Activated CD8-positive, alpha-beta memory T cell treated with anti-CD3 and anti-CD28 coated beads, Interleukin-2, amount 50 U/mL, for 1 hour (primary cell): ENCODE measurements around the gene FKBP5.
A peak's percentile ranks its signal among the peaks of the same experiment; 100 is the strongest.
"Not testable (repeated sequence)": the region's sequence is repeated elsewhere in the genome, so short reads cannot be mapped to it uniquely, and the experiment has no call there.

Experiments used
- DNase-seq: peaks from one replicate; pipeline ENCODE4 v3.0.0-alpha.2; 2020; ENCODE audit errors: extremely low read depth

The FKBP5 gene

DNA sequence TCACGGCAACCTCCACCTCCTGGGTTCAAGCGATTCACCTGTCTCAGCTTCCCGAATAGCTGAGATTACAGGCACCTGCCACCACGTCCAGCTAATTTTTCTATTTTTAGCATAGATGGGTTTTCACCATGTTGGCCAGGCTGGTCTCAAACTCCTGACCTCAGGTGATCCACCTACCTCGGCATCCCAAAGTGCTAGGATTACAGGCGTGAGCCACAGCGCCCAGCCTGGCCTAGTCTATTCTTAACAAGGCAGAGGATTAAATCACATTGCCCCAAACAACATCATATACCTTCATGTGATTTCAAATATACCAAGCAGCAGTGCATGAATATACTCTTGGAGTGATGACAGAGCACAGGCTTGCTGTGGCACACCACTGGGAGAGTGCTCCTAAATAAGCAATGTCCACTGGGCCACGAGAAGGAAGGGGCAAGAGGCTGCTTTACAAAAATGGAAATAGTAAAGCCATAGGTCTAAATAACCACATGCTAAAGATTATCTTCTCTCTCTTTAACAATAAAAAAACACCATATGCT lies 99.4 kb downstream of the FKBP5 start:
- DNase-seq = no peak

- DNase-seq = no peak
Measured at GRCh38 chr6:35587167-35587566, 101.5 kb downstream of the FKBP5 start.

- no peak for DNase-seq
Measured at GRCh38 chr6:35586542-35586941, 102.2 kb downstream of the FKBP5 start.

DNA sequence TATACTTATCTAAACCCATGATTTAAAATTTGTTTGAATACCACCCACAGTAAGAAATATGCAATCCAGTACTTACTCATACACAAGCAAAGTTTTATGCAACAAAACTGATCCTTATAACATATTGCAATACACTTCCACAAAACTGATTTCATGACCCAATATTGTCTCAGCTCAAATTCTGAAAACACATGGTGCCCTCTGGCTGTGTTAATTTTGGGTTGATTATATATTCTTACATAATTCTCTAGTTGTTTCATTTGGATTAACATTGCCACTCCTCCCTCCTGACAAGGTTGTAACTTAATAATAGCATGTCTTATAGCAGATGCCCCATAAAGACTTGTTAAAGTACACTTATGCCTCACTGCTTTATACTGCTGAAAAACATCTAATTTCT lies 103.1 kb downstream of the FKBP5 start:
- DNase-seq = no peak

DNA sequence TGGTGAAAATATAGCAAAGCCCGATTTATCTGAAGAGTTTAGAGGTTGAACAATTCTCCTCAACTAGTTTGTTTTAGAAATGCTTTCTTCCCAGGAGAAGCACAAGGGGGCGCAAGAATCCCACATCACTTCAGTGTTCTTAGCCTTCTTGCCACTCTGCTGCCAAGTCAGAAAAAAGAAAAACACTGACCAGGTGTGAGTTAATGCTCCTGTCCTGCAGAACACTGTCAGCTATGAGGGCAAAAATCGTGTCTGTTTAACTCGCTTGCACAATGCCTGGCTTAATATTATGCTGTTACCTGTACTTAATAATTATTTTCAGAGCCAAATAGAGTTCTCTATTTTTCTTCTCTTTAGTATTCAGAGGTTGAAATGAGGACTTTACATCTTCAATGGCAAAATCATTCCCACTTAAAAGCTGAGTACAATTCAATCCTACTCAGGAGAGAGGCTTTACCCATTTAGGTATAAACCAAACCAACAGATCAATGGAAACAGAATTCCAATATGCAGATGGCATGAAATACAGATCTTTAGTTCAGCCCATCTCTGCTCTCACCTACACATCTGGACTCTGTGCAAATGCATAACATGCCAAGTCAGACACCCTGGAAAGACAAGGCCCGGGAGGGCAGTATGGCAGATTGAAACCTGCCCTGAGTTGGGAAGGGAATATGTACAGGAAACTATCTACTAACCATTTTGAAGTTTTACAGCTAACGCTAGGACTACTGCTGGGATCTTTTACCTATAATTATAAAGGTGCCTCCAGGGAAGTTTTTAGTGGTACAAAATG lies 104.6 kb downstream of the FKBP5 start:
- DNase-seq = peak; percentile 45

DNA sequence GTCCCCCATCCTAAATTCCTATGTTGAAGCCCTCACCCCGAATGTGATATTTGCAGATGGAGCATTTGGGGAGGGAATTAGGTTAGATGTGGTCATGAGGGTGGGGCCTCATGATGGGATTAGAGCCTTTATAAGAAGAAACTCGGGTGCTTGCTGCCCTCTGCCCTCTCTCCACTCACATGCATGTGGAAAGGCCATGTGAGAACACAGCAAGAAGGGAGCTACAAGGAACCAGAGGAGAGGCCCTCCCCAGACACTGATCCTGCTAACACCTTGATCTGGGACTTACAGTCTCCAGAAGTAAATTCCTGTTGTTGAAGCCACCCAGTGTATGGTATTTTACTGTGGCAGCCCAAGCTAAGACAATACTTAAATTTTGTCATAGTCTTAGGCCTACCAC lies 106.4 kb downstream of the FKBP5 start:
- DNase-seq = no peak

- DNase-seq = no peak
Measured at GRCh38 chr6:35581633-35582032, 107.1 kb downstream of the FKBP5 start.

GRCh38 chr6:35580836-35581235 lies 107.9 kb downstream of the FKBP5 start:
- no peak for DNase-seq

- DNase-seq = no peak
Measured at GRCh38 chr6:35576682-35577081, 112.0 kb downstream of the FKBP5 start.

GRCh38 chr6:35573495-35574110 lies 115.1 kb downstream of the FKBP5 start:
- DNase-seq = no peak

DNA sequence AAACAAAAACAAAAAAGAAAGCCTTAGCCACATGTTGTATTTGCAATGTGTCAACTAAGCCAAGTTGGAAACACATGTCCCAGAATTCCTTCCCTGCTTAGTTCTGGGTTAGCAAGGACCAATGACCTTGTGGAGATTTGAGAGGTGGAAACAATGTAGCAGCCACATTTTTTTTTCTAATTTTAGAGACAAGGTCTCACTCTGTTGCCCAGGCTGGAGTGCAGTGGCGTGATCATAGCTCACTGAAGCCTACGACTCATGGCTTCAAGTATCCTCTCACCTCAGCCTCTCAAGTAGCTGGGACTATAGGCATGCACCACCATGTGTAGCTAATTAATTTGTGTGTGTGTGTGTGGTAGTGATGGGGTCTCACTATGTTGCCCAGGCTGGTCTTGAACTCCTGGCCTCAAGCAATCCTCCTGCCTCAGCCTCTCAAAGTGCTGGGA lies 117.8 kb downstream of the FKBP5 start:
- not testable (repeated sequence) for DNase-seq

DNA sequence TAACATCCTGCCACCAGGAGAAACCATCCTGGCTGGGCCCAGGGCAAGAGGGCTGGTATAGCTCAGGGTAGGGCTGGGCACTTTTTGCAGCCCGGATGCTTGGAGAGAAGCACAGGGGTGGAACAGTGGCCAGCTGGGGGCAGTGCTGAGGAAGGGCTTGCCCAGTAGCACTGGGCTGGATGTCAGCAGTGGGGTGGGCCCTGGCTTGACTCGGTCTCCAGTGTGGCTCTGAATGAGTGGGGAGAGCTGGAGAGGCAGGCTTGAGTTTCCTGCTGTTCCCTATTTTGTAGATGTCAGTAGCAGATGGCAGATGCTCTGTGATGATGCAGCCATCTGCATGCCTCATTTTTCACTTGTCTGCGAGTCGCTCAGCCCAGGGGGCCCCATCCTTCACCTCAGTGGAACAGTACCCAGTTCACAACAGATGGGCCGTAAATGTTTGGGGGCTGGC lies 119.7 kb downstream of the FKBP5 start:
- DNase-seq = no peak

DNA sequence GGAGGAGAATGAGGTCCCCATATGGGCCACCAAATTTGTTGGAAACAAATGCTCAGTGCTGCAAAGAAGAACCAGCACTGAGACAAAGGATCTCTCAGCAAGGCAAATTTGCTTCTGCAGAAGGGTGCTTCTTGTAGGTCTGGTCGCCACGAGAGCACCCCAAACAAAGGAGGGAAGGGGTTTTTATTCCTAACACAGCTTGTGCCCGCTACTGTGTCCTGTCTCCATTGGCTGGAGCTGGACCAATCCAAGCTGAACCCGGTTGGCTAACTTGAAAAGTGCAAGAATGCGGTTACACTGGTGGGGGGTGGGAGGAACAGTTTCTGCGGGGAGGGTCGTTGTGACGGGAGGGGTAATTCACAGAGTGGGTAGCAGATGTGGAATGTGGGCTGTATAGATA lies 121.9 kb downstream of the FKBP5 start:
- no peak for DNase-seq

GRCh38 chr6:35564733-35565132 lies 124.0 kb downstream of the FKBP5 start:
- no peak for DNase-seq

GRCh38 chr6:35562060-35562459 lies 126.7 kb downstream of the FKBP5 start:
- no peak for DNase-seq

DNA sequence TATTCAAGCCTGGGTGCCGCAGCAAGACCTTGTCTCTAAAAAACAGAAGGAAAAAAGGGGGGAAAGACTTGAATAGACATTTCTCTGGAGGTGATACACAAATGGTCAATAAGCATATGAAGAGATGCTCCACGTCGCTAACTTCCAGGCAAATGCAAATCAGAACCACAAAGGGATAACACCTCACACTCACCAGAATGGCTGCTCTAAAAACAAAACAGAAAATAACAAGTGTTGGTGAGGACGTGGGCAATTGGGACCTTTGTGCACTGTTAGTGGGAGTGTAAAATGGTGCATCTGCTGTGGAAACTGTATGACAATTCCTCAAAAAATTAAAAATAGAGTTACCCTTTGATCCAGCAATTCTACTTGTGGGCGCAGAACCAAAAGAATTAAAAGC lies 127.6 kb downstream of the FKBP5 start:
- no peak for DNase-seq

- no peak for DNase-seq
Measured at GRCh38 chr6:35558571-35558970, 130.1 kb downstream of the FKBP5 start.

DNA sequence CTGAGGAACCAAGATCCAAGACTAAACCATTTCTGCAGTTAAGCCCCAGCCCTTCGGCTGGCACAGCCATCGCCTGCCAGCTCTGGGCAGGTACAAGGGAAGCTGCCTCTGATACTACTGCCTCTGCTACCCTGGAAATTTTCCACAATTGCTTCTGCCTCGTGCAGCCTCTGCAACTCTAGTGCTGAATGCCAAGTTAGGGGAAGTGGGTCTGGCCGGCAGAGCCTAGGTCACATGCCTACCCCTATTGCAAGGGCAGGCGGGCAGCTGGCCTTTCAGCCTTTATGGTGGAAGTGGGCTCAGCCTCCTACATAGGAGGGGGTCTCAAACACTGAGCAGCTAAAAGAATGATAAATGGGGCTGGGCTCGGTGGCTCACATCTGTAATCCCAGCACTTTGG lies 131.5 kb downstream of the FKBP5 start:
- DNase-seq = no peak

DNA sequence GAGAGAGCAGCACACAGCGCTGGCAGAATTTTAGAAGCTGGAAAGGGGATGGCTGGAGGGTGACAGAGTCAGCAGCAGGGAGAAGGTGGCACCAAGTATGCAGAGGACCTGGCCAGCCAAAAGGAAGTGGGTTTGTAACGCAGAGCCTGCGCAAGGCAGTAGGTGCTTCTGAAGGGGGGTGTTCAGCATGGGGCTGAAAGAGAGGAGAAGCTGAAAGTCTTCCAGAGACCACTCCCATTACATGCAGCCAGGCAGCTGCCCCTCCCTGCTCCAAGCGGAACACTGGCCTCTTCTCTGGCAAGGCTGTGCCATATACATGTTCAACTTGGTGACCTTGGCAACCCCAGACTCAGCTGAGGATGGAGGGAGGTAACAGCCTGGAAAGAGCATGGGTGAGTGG lies 133.9 kb downstream of the FKBP5 start:
- no peak for DNase-seq

DNA sequence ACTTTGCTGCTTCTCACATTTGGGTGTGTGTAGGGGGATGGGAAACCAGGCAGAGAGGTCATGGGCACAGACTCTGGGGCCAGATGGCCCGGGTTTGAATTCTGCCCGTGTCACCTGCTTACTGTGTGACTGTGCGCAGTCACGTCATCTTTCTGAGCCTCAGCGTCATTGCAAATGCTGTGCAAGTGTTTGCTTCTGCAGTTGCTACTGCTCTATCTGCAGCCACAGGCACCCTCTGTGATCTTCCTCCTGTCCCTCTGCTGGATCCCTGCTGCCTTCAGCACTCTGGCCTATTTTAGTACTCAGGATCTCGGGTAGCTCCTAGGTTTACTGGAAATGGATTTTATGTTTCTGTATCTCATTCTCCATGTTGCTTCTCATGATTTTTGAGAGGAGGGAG lies 135.4 kb downstream of the FKBP5 start:
- no peak for DNase-seq

DNA sequence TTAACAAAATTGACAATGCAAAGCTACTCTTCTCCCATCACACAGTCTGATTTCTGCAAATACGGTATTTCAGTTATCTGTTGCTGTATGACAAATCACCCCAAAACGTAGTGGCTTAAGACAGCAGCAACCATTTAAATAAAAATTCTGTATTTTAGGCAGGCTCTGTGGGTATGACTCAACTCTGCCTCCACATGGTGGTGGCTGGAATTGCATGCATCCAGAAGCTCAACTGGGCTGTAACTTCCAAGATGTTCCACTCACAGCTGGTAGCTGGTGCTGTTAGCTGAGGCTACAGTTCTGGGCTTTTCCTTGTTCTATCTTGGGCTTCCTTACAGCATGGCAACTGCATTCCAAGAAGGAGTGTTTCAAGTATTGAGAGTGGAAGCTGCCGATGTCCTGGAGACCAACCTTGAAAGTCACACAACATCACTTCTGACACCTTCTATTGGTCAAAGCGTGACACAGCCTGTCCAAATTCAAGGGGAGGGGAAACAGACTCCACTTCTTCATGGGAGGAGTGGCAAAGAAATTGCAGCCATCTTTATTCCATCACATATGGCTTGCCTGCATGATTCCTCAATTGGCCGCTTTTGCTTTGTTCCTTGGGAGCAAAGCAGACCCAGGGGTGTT lies 136.3 kb downstream of the FKBP5 start:
- peak; percentile 10 for DNase-seq

- DNase-seq = no peak
Measured at GRCh38 chr6:35550437-35550836, 138.3 kb downstream of the FKBP5 start.

DNA sequence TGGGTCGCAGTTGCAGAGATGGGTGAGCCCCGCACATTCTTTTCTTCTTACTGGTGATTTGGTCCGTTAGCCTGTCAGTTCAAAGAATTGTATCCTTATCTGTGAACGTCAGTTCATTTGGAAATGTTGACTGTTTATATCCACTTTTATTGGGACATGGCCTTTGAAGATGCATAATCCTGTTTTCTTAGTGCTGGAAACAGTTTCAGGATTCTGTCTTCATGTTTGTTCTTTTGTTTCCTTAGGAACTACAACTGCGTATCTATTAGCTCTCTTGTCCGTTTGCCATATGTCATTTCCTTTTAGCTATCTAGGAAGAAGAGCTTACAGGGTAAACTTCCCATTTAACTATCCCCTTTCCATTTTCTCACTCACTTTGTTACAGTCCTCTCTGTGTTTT lies 141.0 kb downstream of the FKBP5 start:
- no peak for DNase-seq
